HL-60/S4 (cell line): Measurements from ENCODE around the gene FAM110D.

Source experiments
- in situ Hi-C: fragments of 300-500 bp; cut with MboI; formaldehyde crosslinking; loops from 2 replicates; pipeline ENCODE4 v1.14.3; 2022; ENCODE audit warnings: low sequenced_read_pairs

The FAM110D gene

DNA sequence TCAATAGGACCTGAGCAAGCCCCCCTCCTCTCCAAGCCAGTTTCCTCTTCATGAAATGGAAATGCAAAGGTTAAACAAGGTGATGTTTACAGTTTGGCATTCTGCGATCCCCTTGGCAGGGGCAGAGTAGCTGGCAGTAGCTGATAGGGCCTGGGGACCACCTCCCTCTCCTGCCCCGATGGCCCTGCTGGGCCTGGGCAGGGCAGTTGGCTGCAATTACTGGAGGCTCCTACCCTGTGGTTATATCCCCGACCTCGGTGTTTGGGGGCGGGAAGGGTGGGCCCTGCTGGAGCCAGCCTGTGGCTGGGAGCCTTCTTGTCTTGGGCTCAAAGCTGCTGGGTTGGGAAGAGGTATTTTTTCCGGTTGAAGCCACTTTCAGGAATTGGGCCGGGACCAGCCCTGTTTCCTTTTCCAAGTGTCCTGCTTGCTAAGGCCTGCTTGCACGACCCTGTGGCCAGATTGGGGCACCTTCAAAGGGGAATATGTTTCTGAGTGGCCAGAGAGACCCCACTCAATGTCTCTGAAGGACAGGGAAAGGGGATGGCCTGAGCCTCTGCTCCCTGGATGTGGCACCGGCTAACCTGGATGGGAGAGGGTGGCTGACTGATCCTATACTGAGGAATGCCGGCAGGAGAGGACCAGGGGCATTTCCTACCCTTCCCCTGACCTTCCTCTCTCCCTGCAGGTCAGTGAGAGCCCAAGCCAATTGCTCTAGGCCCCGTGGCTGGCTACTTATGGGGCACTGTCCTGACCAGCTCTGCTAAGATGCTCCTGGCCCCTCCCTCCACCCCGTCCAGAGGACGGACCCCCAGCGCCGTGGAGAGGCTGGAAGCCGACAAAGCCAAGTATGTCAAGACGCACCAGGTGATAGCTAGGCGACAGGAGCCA is 1.9 kb downstream of the FAM110D start:
- in situ Hi-C loops = no loop called here

DNA sequence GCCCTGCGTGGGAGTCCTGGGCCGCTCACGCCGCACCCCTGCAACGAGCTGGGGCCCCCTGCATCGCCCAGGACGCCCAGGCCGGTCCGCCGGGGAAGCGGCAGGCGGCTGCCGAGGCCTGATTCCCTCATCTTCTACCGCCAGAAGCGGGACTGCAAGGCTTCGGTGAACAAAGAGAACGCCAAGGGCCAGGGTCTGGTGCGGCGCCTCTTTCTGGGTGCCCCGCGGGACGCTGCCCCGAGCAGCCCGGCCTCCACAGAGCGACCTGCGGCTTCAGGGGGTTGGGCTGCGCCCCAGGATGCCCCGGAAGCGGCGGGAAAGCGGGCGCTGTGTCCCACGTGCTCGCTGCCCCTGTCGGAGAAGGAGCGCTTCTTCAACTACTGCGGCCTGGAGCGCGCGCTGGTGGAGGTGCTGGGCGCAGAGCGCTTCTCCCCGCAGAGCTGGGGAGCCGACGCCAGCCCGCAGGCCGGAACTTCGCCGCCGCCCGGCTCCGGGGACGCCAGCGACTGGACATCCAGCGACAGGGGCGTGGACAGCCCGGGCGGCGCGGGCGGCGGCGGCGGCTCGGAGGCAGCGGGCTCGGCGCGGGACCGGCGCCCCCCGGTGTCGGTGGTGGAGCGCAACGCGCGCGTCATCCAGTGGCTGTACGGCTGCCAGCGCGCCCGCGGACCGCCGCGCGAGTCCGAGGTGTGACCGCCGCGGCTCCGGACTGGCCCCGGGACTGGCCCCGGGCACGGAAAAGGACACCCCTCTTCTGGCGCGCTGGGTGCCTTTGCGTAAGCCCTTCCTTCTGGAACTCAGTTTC is 2.7 kb downstream of the FAM110D start:
- in situ Hi-C loops = no loop called here

DNA sequence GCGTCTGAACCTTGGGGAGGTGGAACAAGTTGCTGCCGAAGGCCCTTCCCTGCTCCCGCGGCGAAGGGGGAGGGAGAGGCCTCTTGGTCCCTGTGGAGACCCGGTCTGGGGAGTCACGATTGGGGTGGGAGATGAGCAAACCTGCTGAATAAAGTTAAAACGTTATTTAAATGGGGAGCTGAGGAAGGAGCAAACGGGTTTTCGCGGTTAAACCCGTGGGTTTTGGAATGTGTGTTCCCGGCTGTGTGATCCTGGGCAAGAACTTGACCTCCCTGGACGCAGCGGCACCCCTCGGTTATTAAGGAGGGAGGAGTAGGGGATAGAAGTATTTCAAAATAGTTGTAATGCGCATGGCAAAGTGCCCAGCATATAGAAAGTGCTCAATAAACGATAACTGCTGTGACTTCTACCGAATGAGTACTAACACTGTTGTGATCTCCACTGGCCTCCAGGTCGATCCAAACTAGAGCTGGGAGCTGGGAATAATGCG is 3.4 kb downstream of the FAM110D start:
- in situ Hi-C loops = no loop called here

DNA sequence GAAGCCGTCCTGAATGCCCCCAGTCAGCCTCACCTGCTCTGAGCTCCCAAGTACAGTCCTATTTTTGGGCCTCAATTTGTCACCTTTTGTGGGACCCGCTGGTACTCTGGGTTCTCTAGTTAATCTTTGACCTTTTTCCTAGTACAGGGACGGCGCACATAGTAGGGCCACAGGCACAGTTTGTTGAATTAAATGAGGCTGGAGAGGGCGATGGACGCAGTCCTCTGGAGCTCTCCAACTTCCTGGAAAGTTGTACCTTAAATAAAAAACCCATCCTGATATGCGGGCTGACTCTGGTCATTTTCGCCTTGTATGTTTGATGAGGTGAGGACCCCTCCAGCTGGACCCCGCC is 4.8 kb downstream of the FAM110D start:
- in situ Hi-C loops = no loop called here

DNA sequence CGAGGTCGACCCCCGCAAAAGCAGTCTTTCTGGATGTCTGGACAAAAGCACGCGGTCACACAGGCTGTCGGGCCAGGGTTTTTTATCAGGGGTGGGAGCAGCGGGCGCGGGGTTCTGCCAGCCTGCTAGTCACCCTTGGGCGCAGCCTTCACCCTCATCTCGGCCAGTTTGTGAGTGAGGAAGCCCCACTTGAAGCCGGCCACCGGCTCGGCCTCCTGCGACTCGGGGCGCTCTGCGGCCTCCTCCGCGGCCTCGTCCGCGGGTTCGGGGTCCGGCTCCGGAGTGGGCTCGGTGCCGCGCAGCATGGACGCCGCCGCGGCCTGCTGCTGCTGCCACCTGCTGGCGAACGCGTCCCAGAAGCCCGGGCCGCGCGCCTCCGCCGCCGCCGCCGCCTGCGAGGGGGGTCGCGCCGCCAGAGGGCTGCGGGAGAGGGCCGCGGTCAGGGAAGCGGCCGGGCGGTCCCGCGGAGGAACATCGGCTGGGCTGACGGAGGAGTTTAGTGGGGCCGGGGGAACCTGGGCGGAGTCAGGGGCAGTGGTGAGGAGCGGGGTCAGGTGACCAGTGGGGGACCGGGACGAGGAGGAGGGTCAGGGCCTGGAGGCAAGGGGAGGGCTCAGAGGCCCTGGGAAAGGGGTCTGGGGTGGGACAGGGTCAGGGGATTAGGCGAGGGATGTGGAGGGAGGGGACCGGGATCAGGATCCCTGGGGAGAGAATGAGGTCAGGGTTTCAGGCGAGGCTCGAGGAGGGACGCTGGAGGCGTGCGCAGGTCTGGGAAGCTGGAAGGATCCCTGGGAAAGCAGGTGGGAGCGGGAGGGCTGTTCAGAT is 5.4 kb downstream of the FAM110D start:
- in situ Hi-C loops = no loop called here

DNA sequence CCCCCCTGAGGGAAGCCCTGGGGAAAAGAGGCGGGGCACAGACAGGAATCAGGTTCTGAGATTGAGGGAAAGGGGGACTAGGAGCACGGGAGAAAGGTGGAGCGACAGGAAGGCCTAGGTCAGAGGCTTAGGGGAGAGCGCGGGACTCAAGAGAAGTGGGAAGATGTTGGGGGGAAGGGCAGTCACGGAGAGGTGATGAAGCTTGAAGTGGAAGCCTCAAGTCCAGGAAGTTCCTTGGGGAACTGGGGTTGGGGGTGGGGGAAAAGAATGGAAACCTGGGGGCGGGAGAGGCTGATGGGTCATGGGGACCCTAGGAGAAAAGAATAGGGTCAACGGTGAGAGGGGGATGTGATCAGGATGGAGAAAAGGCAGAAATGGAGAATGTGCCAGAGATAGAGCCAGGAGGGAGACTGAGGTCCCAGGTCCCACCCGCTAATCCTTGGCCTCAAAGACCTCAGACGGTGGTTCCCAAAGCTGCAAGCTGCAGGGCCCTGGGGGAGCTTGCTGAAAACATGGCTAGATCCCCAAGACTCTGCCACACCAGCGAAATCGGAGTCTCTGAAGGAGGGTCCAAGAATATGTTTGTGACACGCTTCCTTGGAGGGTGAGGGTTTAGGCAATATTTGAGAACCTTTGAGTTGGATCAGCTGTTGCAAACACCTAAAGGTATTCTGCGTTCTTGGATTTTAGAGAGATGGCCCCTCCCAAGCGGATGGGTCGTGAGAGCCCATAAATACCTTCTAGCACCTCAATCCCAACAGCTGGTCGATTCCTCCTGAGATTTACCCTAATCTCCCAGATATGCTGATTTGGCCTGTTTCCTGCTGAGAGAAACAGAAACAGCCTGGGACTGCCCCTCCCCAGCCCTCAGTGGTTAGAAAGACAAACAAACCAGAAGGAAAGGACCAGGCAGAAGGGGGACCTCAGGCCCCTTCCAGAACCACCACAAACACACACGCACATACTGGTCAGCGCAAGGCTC is 6.3 kb downstream of the FAM110D start:
- in situ Hi-C loops = no loop called here

DNA sequence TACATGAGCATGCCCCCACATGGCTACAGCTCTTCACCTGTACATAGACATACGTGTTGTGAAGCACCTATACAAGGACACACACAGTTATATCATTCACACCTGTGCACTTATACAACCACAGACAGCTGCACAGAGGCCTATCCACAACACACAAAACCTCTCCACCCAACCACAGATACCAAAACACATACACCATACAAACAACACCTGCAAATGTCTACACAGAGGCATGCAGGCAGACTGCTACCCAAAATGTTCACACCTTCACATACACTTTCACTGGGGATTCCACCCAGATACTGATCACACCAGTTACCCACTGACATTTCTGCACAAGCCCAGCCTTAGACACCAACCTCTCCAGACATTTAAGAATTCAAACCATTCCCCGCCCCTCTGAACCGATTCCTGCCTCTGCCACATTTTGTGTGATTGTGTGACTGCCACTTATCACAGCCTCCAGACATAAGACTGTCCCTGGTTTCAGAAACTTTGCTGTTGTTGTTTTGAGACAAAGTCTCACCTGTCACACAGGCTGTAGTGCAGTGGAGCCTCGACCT is 7.9 kb downstream of the FAM110D start:
- in situ Hi-C loops = no loop called here

DNA sequence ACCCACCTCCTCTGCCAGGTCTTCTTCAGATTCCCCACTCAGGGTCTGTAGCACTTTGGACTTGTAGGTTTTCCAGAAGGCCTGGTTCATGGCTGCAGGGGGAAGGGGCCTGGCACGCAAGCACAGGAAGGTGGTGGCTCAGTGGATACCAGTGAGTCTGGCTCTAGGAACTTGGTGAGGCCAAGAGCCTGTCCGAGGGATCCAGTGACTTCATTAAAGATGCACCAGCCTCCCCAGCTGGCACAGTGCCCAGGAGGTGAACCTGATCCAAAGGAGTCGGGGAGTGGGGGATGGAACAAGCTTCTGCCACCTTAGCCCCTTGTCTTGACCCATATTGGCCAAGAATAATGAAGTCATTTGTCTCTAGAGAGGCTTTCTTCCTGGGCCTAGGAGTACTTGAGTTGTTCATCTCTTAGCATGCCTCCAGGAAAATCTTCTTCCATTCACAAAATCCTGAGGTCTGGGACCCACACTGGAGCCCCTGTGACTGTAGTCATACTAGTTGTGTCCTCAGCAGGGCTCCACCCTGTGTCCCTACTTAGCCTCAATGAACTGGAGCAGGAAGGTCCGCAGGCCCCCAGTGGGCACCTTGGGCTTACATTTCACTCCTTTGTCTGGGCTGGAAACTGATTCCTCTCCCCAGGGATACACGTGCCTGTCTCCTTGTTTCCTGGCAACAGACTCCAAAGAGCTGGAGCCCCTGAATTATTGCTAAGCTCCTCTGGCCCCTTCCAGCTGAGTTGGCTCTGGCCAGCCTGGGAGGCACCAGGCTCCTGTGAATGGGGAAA is 9.7 kb downstream of the FAM110D start, which contains the start of gene C1orf232:
Gene C1orf232, minus strand, starts transcription at position 554 of the 788 bp plus-strand sequence. Its CDS starts 464 bp downstream, at position 90.
- in situ Hi-C loops = no loop called here

DNA sequence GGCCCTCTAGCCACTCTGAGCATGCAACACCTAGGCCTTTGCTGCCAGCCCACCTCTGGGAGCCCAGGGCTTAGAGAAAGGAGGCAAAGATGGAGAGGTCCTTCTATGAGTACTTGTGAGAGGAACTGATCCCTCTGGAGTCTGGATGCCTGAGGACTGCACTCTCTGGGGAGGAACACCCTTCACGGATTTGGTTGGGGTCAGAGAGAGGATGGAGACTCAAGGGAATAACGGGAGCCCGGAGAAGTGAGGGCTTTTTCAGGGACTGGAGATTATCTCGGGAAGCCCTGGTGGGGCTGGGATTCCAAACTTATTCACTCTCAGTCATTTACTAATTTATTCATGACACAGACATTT is 10.3 kb downstream of the FAM110D start:
- in situ Hi-C loops = no loop called here

DNA sequence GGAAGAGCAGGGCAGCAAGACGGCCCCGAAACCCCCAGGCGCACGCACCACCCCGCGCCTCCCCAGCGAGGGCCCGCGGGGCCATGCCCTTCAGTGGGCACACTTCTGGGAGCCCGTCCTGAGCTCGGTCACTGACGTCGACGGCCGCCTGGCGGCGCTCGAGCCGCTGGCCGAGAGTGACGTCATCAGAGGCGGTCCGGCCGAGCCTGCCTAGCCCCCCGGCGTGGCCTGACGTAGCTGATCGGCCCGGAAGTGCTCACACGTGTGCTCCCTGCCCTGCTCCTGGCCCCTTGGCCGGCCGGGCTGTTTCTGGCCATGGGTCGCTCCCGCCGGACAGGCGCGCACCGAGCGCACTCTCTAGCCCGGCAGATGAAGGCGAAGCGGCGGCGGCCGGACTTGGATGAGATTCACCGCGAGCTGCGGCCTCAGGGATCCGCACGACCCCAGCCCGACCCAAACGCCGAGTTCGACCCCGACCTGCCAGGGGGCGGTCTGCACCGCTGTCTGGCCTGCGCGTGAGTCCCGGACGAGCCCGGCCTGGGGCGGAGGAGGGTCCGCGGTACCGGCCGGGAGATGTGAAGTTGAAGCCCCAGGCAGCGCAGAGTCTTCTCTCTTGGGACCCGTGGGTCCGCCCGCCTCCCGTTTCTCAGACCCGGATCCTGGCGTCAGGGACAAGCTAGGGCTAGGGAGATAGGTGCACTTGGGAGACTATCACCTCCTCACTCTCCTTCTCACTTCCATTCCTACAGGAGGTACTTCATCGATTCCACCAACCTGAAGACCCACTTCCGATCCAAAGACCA is 11.0 kb downstream of the FAM110D start, which contains the start of gene ZNF593:
Gene ZNF593, plus strand, starts transcription at position 240 of the 803 bp plus-strand sequence. Its CDS starts 76 bp downstream, at position 316.
- in situ Hi-C loops = no loop called here

DNA sequence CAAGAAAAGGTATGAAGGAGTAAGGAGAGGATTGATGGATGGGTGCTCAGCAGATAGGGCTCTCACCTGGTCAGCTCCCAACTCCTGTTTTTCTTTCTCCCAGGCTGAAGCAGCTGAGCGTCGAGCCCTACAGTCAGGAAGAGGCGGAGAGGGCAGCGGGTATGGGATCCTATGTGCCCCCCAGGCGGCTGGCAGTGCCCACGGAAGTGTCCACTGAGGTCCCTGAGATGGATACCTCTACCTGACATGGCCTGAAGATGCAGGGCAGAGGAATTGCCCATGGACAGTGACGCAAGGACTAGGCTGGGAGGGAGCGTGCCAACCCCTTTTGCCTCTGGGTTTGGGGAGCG is 11.6 kb downstream of the FAM110D start:
- in situ Hi-C loops = no loop called here

DNA sequence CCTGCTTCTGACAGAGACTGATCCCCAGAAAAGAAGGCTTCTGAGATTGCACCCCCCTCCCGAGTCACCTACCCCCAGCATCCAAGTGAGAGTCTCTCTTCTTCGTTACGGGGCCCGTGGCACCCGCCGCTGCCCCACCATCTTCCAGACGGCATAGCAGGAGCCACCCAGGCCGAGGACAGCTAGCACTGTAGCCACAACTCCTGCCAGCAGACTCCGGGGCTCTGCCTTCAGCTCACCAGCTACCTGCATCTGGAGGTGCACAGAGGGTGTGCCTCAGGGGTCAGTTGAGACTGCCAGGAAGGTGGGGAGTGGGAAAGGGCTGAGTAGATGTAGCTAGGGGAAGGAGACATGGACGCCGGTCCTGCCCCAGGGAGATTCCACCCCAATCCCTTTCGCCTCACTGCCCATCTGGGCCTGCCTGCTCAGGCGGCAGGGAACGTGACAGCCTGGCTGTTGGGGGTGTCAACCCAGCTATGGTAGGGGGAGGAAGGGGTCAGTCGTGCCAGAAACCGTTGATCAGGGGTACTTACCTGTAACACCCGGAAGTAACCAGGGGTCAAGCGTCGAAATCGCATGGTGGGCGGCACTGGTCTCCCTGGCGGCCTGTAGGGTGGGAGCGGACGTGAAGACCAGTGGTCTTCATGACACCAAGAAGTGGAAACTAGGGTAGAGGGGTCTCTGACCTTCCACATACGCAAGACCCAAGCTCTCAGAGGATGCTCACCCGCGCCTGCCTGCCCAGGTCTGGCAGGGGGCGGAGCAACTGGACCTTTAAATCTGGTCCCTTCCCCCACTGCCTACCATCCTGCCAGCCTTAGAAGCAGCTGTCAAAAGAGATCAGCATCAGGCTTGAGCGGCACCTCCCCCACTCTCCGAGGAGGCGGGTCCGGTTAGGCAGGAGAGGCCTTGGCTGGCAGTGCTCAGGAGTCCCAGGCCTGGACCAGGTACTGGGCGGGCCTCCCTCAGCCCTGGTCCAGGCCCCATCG is 12.5 kb downstream of the FAM110D start, which contains the start of gene ZNF593OS:
Gene ZNF593OS, minus strand, starts transcription at position 749 of the 989 bp plus-strand sequence. Its CDS starts 171 bp downstream, at position 578.
- in situ Hi-C loops = no loop called here

DNA sequence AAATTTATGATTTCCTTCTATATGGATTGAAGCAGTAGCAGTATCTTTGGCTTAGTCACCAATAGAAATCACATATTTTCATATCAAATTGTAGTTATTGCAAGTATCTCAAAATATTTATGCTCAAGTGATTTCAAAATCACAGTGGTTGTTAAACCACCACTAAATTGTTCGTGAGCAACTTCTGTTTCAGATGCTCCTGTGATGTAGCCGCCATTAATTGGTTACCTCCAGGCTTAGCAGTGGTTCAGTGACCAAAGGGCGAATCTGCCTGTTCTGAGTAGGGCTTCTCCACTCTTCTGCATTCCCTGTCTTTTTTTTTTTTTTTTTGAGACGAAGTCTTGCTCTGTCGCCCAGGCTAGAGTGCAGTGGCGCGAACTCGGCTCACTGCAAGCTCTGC is 16.5 kb downstream of the FAM110D start:
- in situ Hi-C loops = no loop called here

DNA sequence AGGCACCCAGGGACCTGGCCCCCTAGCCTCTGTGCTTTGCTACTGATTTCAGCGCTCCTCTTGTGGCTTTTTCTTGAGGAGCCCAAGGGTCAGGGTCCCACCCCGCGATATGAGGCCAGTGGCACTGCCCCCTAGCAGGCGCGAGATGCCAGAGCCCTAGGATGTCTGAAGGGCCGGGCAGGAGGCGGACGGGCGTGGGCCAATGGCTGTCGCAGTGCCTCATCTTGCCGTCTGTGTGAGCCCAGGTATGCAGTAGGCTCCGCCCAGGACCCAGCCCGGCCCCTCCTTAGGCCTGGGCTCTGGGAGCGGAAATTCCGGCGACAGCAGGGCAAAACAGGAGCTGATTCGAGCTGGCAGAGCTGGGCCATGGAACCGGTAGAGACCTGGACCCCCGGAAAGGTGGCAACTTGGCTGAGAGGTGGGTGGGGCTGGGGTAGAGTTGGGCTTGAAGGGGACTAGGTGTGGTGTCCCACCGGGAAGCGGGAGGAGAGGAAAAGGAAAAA is 18.4 kb downstream of the FAM110D start, which contains the start of gene CNKSR1:
Gene CNKSR1, plus strand, starts transcription at position 310 of the 503 bp plus-strand sequence. Its CDS starts 57 bp downstream, at position 367.
- in situ Hi-C loops = no loop called here

DNA sequence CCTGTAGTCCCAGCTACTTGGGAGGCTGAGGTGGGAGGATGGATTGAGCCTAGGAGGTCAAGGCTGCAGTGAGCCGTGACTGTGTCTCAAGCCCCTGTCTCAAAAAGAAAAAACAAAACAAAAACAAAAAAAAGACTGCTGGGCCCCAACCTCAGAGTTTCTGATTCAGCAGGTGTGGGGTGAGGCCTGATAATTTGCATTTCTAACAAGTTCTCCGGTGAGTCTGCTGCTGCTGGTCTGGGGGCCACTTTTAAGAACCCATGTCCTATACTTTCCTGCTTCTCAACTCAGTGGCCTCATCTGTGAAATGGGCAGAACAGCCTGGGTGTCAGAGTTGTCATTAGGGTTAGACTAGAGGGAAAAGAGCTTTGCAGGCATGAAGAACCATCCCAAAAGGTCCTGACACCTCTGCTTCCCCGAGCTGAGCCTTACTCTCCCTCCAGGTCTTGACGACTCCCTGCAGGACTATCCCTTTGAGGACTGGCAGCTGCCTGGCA is 21.2 kb downstream of the FAM110D start:
- in situ Hi-C loops = no loop called here
